Omental fat pad (tissue), 4 donors: ENCODE measurements around the gene PNPLA7. TPM values are rescaled to one million over a fixed set of nuclear protein-coding genes. Genes with fewer than 3 reads are reported as not detected.
"Not testable (repeated sequence)": the region's sequence is repeated elsewhere in the genome, so short reads cannot be mapped to it uniquely, and the experiment has no call there.

Experiments used
- ATAC-seq: fragments of 150-250 bp; one replicate; pipeline ENCODE4 v1.9.1; 2016; ENCODE audit warnings: mild to moderate bottlenecking, moderate library complexity; ENCODE audit not compliant: low FRiP score
- DNase-seq: peaks from one replicate; pipeline ENCODE4 v3.0.0-alpha.2; 2019; ENCODE audit warnings: low spot score
- CTCF ChIP-seq, 3 donors: fragments of 450-650 bp; IDR thresholded peaks; one replicate each; pipeline ENCODE4 v1.5.1; 2016 to 2017; ENCODE audit warnings: antibody characterized with exemption in 3 of 3, mild to moderate bottlenecking in 3 of 3, moderate library complexity in 2 of 3
- total RNA-seq, 4 donors: library from RNA; depleted of rRNA; stranded (reverse); fragments of >200 nt; gene quantifications; one replicate each; pipeline ENCODE4 v1.1.0, GENCODE V29; 2016

PNPLA7 gene
- total RNA-seq, 4 donors from 2014 or later: 7.1 to 23.1 (median 13.9) TPM

GRCh38 chr9:137575364-137575715 is 25.1 kb upstream of the PNPLA7 start:
- ATAC-seq (no peak), DNase-seq (no peak)
- no peak for TF ChIP-seq CTCF (IDR thresholded peaks at IDR 0.05)

GRCh38 chr9:137574192-137574591 is 24.0 kb upstream of the PNPLA7 start:
- TF ChIP-seq CTCF (IDR thresholded peaks at IDR 0.05): no peak
- no peak for ATAC-seq
- no peak for DNase-seq

GRCh38 chr9:137570566-137570965 is 20.4 kb upstream of the PNPLA7 start:
- ATAC-seq (no peak), DNase-seq (no peak)
- no peak for TF ChIP-seq CTCF (IDR thresholded peaks at IDR 0.05)

- DNase-seq: no peak
- no peak for TF ChIP-seq CTCF (IDR thresholded peaks at IDR 0.05)
- no peak for ATAC-seq
These were observed 19.5 kb upstream of the PNPLA7 start for GRCh38 chr9:137569609-137570203.

- ATAC-seq: not testable (repeated sequence)
These were observed 18.2 kb upstream of the PNPLA7 start for GRCh38 chr9:137568445-137568844.

GRCh38 chr9:137564817-137565411 is 14.7 kb upstream of the PNPLA7 start:
- TF ChIP-seq CTCF (IDR thresholded peaks at IDR 0.05): no peak
- ATAC-seq: no peak
- DNase-seq: no peak

More at GRCh38 chr9:137568445-137568844, 18.2 kb upstream of the PNPLA7 start:
- not testable (repeated sequence) for DNase-seq

- ATAC-seq (no peak), DNase-seq (no peak)
- no peak for TF ChIP-seq CTCF (IDR thresholded peaks at IDR 0.05)
These were observed 13.9 kb upstream of the PNPLA7 start for GRCh38 chr9:137564134-137564533.
